OCI-LY3 (cell line): ENCODE measurements around the gene KIFAP3.
"Not testable (repeated sequence)": the region's sequence is repeated elsewhere in the genome, so short reads cannot be mapped to it uniquely, and the experiment has no call there.

Source experiments
- EZH2phosphoT487 ChIP-seq: fragments of 200-600 bp; shearing (Covaris generic); IDR thresholded peaks from 2 replicates; pipeline ENCODE4 v1.6.1; 2018; ENCODE audit warnings: antibody characterized with exemption, mixed run types, low read depth
- TF ChIP-seq, protein P1 (sequence below): fragments of 200-600, 300-600 bp; sonication (generic); IDR thresholded peaks from 2 replicates; pipeline ENCODE4 v1.5.1; 2014; ENCODE audit warnings: antibody characterized with exemption, low read length, low read depth

DNA sequence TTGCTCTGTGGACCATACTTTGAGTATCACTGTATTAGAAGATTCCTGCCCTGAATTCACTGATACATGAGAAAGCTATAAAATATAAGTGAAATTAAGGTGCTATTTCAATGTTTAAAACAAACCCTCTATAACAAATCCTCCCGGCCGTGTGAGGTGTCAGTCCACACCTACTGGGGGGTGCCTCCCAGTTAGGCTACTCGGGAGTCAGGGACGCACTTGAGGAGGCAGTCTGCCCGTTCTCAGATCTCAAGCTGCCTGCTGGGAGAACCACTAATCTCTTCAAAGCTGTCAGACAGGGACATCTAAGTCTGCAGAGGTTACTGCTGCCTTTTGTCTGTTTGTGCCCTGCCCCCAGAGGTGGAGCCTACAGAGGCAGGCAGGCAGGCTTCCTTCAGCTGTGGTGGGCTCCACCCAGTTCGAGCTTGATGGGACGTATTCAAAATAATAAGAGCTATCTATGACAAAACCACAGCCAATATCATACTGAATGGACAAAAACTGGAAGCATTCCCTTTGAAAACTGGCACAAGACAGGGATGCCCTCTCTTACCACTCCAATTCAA, 71.1 kb downstream of the KIFAP3 start:
- TF ChIP-seq, protein P1, sequence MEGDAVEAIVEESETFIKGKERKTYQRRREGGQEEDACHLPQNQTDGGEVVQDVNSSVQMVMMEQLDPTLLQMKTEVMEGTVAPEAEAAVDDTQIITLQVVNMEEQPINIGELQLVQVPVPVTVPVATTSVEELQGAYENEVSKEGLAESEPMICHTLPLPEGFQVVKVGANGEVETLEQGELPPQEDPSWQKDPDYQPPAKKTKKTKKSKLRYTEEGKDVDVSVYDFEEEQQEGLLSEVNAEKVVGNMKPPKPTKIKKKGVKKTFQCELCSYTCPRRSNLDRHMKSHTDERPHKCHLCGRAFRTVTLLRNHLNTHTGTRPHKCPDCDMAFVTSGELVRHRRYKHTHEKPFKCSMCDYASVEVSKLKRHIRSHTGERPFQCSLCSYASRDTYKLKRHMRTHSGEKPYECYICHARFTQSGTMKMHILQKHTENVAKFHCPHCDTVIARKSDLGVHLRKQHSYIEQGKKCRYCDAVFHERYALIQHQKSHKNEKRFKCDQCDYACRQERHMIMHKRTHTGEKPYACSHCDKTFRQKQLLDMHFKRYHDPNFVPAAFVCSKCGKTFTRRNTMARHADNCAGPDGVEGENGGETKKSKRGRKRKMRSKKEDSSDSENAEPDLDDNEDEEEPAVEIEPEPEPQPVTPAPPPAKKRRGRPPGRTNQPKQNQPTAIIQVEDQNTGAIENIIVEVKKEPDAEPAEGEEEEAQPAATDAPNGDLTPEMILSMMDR: not testable (repeated sequence)
- not testable (repeated sequence) for TF ChIP-seq EZH2phosphoT487
